ENCODE data around the gene TRIM9. TPM values are rescaled to one million over a fixed set of nuclear protein-coding genes. Genes with fewer than 3 reads are reported as not detected.

Gene TRIM9
- total RNA-seq, 1 donor from 2014 or later: 1.5 TPM

GRCh38 chr14:51095854-51096823 lies 1.2 kb upstream of the TRIM9 start:
- no peak for DNase-seq (ENCODE audit: low spot score)
- intact Hi-C loops (cut with DNase I): loop anchor here (10.0 kb wide), 1 partner anchor 141 kb away; no protein-coding TSS in a partner anchor

- DNase-seq (ENCODE audit: low spot score): peak; percentile 78
- intact Hi-C loops (cut with DNase I): loop anchor here (10.0 kb wide), 1 partner anchor 140 kb away; no protein-coding TSS in a partner anchor
Observed at GRCh38 chr14:51094282-51094821, 553 bp downstream of the TRIM9 start.

- no peak for DNase-seq (ENCODE audit: low spot score)
- intact Hi-C loops (cut with DNase I): loop anchor here (10.0 kb wide), 1 partner anchor 139 kb away; no protein-coding TSS in a partner anchor
Observed at GRCh38 chr14:51093371-51094281, 1.3 kb downstream of the TRIM9 start.

GRCh38 chr14:51092965-51093364 lies 1.9 kb downstream of the TRIM9 start:
- intact Hi-C loops (cut with DNase I): loop anchor here (10.0 kb wide), 1 partner anchor 138 kb away; no protein-coding TSS in a partner anchor
- no peak for DNase-seq (ENCODE audit: low spot score)

DNA sequence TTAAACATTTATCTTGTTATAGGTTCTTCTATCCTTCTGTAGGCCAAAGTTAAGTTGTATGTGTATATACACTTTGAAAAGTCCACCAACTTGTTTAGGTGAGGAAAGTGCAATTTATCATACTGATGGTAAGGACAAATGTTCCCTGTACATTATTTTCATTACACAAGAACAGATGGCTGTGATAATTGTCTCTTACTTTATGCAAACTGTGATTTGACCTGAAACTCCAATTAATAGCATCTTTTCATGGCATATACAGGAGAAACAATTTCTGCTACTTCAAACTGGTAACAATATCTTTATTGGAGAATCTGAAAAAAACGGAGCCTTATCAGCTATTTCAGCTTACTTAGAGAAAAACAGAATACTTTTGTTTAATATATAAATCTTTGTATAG lies 5.6 kb downstream of the TRIM9 start:
- intact Hi-C loops (cut with DNase I): no loop called here
- no peak for DNase-seq (ENCODE audit: low spot score)

DNA sequence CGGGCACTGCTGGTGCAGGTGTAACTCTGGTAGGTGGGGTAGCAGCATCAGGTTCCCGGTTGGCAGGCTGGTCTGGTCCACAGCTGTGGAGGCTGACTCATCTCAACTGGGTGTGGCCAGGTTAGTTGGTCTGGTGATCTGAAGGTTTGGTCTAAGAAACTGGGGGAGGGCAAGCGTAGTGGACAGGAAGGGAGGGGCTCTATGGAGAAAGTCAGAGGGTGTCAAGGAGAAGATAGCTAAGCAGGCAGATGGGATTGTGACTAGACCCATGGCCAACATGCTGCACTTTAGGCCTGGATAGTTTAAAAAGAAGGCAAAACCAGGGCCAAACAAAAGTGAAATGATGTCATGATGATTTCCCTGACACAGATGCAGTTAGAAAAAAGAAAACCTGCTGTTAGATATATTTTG lies 7.9 kb downstream of the TRIM9 start:
- DNase-seq (ENCODE audit: low spot score): no peak
- intact Hi-C loops (cut with DNase I): no loop called here

DNA sequence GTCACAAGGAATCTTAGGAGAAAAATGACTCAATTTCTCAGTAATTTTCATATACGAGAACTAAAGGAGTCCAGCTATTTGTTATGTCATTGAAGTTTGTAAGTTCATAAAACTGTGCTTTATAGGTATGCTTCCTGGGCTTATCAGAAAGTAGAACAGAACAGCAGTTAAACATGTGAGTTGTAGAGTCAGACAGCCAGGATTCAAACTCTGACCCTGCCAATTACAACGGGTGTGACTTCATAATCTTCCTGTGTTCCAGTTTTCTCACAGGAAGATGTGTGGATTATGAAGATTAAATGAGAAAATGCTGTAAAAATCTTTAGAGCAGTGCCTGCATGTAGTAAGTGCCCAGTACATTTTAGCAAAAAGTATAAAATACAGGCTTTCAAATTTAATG lies 8.9 kb downstream of the TRIM9 start:
- intact Hi-C loops (cut with DNase I): no loop called here
- no peak for DNase-seq (ENCODE audit: low spot score)

- DNase-seq (ENCODE audit: low spot score): no peak
- intact Hi-C loops (cut with DNase I): no loop called here
Observed at GRCh38 chr14:51084962-51085361, 9.9 kb downstream of the TRIM9 start.

GRCh38 chr14:51084507-51084906 lies 10.4 kb downstream of the TRIM9 start:
- intact Hi-C loops (cut with DNase I): no loop called here
- DNase-seq (ENCODE audit: low spot score): no peak

- DNase-seq (ENCODE audit: low spot score): no peak
- intact Hi-C loops (cut with DNase I): no loop called here
Observed at GRCh38 chr14:51082349-51082748, 12.6 kb downstream of the TRIM9 start.

DNA sequence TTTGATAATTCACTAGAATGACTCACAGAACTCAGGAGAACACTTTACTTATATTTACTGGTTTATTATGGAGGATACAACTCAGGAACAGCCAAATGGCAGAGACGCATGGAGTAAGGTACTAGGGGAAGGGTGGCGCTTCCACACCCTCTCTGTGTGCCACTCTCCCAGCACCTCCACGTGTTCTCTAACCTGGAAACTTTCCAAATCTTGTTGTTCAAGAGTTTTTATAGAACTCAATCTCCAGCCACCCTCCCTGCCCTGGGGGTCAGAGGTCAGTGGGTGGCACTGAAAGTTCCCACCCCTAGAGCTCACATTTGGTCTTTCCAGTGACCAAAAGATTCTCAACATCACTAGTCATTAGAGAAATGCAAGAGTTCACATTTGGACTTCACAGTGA lies 13.2 kb downstream of the TRIM9 start:
- intact Hi-C loops (cut with DNase I): no loop called here
- no peak for DNase-seq (ENCODE audit: low spot score)

- DNase-seq (ENCODE audit: low spot score): no peak
- intact Hi-C loops (cut with DNase I): no loop called here
Observed at GRCh38 chr14:51081209-51081608, 13.7 kb downstream of the TRIM9 start.

DNA sequence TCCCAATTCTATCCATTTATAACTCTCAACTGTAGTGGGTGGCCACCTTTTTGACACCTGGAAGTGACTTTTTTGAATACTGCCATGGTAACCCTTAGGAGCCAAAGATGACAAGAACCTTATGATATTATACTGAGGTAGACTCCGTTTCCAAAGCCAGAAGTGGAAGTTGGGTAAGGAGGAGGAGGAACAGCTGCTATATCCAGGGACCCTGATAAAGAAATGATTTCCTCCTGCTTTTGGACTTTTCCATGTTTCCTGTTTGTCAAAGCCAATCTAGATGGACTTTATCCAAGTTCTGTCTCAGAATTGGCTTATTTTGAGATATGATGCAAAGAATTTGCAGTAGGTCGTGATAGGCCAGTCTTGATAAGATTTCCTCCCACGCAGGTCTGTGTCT lies 14.3 kb downstream of the TRIM9 start:
- intact Hi-C loops (cut with DNase I): no loop called here
- DNase-seq (ENCODE audit: low spot score): no peak

DNA sequence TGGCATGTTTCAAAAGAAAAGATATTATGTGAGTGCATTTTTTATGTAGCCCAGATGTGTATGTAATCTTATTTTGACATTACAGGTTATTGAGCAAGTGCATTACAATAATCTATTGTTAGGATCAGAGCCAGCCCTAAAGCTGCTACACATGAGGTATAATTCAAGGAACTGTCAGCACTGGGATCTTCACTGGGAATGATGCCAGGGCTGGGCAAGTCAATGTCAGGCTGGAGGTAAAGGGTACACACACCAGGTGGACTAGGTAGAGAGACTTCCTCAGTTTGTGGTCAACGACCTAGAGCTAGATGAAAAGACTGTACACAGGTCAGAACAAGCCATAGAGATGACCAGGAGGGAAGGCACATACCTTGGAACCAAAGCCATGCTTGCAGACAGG lies 15.4 kb downstream of the TRIM9 start:
- DNase-seq (ENCODE audit: low spot score): no peak
- intact Hi-C loops (cut with DNase I): no loop called here

DNA sequence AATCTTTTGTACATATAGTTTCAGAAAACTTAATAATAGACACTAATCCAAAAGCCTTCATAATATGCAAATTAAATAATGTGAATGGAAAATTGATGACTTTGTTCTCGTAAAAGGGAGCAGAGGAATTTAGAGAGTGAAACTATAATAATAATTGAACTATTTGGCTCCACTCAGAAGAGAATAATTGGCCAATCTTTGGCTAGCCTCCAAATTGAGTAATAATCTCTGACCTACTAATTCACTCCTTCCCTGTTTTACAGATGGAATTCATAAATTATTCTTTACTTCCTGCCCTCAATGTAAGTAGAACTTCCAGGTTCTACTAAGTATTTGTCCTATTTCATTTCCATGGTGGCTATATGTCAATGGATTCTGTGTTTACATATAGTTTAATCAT lies 15.8 kb downstream of the TRIM9 start:
- intact Hi-C loops (cut with DNase I): no loop called here
- DNase-seq (ENCODE audit: low spot score): no peak

DNA sequence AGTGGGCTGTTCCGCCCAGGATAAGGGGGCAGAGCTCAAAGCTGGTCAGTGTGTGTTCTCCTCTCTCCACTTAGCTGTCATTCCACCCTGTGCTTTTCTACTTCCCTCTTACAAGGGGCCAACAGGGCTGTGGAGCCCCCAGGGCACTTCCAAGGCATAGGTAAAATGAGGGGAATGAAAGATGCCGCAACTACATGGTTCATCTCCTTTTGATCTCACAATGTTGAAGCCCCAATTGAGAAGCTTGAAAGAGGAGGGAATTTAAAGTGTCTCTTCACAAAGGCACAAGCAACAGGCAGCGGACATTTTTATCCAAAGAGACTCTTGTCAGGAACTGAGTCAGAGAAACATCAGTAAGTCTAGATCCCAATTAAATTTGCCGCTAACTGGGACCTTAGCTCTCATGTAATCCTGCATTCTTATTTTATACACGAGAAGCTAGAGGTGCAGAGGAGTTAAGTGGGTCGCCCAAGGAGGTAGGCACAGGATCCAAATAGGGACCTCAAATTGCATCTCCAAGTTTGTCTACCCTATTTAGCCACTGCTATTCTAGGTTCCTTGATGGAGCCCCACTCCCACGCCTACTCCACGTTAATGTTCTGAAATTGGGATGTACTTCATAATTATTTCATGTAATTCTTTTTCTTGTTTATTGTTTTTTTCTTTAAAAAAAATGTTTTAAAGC lies 20.1 kb downstream of the TRIM9 start:
- intact Hi-C loops (cut with DNase I): no loop called here
- DNase-seq (ENCODE audit: low spot score): no peak

DNA sequence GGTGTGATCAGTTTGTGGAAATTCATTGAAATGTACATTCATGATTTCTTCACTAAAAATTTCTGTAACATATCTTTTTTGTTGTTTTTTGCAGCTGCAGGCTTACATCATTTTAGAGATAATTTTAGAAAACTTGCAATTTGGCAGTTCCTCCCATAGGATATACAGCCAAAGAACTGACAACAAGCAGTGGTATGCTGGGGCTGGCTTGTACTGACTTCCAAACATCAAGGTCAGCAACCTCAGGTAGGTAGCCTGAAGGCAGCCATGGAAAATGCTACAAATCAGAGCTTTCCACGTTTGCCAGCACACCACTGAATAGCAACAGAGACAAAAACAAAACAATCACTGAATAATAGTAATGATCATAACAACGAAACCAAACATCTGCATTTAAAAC lies 21.2 kb downstream of the TRIM9 start:
- intact Hi-C loops (cut with DNase I): no loop called here
- DNase-seq (ENCODE audit: low spot score): no peak

- no peak for DNase-seq (ENCODE audit: low spot score)
Observed at GRCh38 chr14:51072976-51073375, 21.9 kb downstream of the TRIM9 start.

GRCh38 chr14:51071857-51072256 lies 23.0 kb downstream of the TRIM9 start:
- intact Hi-C loops (cut with DNase I): no loop called here
- no peak for DNase-seq (ENCODE audit: low spot score)

More at GRCh38 chr14:51072976-51073375, 21.9 kb downstream of the TRIM9 start:
- intact Hi-C loops (cut with DNase I): no loop called here

Measured in cardiac septum (tissue), 1 donor.